ENCODE data around the gene CRACR2B. TPM values are rescaled to one million over a fixed set of nuclear protein-coding genes. Genes with fewer than 3 reads are reported as not detected.

CRACR2B gene
- total RNA-seq, 6 donors from 2014 or later: 29.0 to 157 (median 41.4) TPM

DNA sequence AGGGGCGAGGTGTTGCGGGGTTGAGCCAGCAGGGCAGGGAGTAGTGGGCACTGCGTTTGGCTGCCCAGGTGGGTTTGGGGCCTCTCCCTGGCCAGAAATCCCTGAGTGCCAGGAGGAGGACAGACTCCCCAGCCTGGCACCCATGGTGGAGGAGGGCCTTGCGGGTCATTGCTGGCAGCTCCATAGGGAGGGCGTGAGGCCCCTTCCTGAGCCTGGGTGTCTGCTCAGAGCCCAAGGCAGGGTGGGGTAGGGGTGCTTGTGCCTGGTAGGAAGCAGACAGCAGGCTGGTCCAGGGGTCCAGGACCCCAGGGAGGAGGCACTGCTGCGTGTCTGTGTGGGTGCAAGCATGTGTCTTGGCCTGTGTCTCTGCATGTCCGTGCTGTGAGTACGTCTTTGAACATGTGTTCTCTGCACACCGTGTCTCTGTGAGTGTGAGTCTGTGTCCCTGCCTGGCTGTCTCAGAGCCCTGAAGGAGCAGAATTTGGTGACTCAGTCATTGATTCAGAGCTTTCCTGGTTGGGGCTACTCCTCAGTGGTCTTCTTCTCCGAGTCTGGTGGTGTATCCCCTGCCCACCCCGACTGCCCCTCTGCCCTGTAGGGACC, 18.9 kb downstream of the CRACR2B start:
- no peak overlapping the region for H3K4me3 ChIP-seq
- peaks cover 41 to 90% (median 63%) of the 10 kb centered on the region in 4 donors for H3K4me1 ChIP-seq
- H3K27ac ChIP-seq: peak overlapping the region; percentile 93 to 97 (median 94)
- peaks cover 0 to 4% (median 0%) of the 10 kb centered on the region in 4 donors for H3K27me3 ChIP-seq
- DNase-seq (no peak), ATAC-seq (ENCODE audit: low FRiP score in 2 of 2) (no peak)
- peaks cover 0 to 14% (median 10%) of the 10 kb centered on the region in 4 donors for H3K36me3 ChIP-seq
- 55 to 74% methylated on average over 5 to 10 of the region's 11 CpGs for WGBS, 2 donors
- H3K9me3 ChIP-seq: no peaks in the 10 kb centered on the region
- no peak for TF ChIP-seq POLR2AphosphoS5 (IDR thresholded peaks at IDR 0.05)
- TF ChIP-seq, protein P1, sequence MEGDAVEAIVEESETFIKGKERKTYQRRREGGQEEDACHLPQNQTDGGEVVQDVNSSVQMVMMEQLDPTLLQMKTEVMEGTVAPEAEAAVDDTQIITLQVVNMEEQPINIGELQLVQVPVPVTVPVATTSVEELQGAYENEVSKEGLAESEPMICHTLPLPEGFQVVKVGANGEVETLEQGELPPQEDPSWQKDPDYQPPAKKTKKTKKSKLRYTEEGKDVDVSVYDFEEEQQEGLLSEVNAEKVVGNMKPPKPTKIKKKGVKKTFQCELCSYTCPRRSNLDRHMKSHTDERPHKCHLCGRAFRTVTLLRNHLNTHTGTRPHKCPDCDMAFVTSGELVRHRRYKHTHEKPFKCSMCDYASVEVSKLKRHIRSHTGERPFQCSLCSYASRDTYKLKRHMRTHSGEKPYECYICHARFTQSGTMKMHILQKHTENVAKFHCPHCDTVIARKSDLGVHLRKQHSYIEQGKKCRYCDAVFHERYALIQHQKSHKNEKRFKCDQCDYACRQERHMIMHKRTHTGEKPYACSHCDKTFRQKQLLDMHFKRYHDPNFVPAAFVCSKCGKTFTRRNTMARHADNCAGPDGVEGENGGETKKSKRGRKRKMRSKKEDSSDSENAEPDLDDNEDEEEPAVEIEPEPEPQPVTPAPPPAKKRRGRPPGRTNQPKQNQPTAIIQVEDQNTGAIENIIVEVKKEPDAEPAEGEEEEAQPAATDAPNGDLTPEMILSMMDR (IDR thresholded peaks at IDR 0.05): no peak
- TF ChIP-seq EP300 (IDR thresholded peaks at IDR 0.05): no peak
- no peak for TF ChIP-seq POLR2A (IDR thresholded peaks at IDR 0.05)

- Histone ChIP-seq H3K36me3 (peaks cover 0 to 17% (median 10%) of the 10 kb centered on the region in 4 donors), H3K27ac (no peak overlapping the region), H3K4me3 (no peak overlapping the region), H3K27me3 (peaks cover 0 to 4% (median 0%) of the 10 kb centered on the region in 4 donors), H3K9me3 (no peaks in the 10 kb centered on the region), H3K4me1 (peaks cover 41 to 84% (median 60%) of the 10 kb centered on the region in 4 donors)
- DNase-seq: no peak
- TF ChIP-seq POLR2AphosphoS5 (IDR thresholded peaks at IDR 0.05) (no peak), POLR2A (IDR thresholded peaks at IDR 0.05) (no peak), EP300 (IDR thresholded peaks at IDR 0.05) (no peak)
- TF ChIP-seq, protein P1 (IDR thresholded peaks at IDR 0.05): no peak
- ATAC-seq (ENCODE audit: low FRiP score in 2 of 2): no peak
- WGBS, 2 donors: 79 to 100% methylated on average over 1 to 18 of the region's 18 CpGs
Measured at GRCh38 chr11:847876-848275, 20.2 kb downstream of the CRACR2B start.

GRCh38 chr11:848380-848931, 20.7 kb downstream of the CRACR2B start:
- Histone ChIP-seq H3K4me3 (peak overlapping the region in 1 of 4 donors; percentile 55), H3K27me3 (peaks cover 0 to 4% (median 0%) of the 10 kb centered on the region in 4 donors), H3K36me3 (peaks cover 0 to 17% (median 10%) of the 10 kb centered on the region in 4 donors), H3K9me3 (no peaks in the 10 kb centered on the region), H3K4me1 (peaks cover 41 to 78% (median 56%) of the 10 kb centered on the region in 4 donors), H3K27ac (no peak overlapping the region)
- peak in 1 of 2 donors; percentile 54 for DNase-seq
- ATAC-seq (ENCODE audit: low FRiP score in 2 of 2): peak in 1 of 2 donors; percentile 38
- WGBS, 2 donors: 29 to 32% methylated on average over 5 to 13 of the region's 14 CpGs
- TF ChIP-seq POLR2A (IDR thresholded peaks at IDR 0.05): no peak
- TF ChIP-seq, protein P1 (IDR thresholded peaks at IDR 0.05): peak; percentile 83 to 96 (median 90)
- no peak for TF ChIP-seq EP300 (IDR thresholded peaks at IDR 0.05)

GRCh38 chr11:849104-849824, 21.5 kb downstream of the CRACR2B start:
- Histone ChIP-seq H3K4me1 (peaks cover 41 to 70% (median 49%) of the 10 kb centered on the region in 4 donors), H3K36me3 (peaks cover 0 to 24% (median 10%) of the 10 kb centered on the region in 4 donors), H3K27me3 (peaks cover 0 to 4% (median 0%) of the 10 kb centered on the region in 4 donors), H3K9me3 (no peaks in the 10 kb centered on the region), H3K4me3 (peak overlapping the region; percentile 10 to 58 (median 51)), H3K27ac (peak overlapping the region in 1 of 4 donors; percentile 58)
- ATAC-seq (ENCODE audit: low FRiP score in 2 of 2) (no peak), DNase-seq (peak in 1 of 2 donors; percentile 90)
- TF ChIP-seq, protein P1 (IDR thresholded peaks at IDR 0.05): no peak
- no peak for TF ChIP-seq POLR2AphosphoS5 (IDR thresholded peaks at IDR 0.05)
- TF ChIP-seq EP300 (IDR thresholded peaks at IDR 0.05): no peak
- no peak for TF ChIP-seq POLR2A (IDR thresholded peaks at IDR 0.05)
- 0 to 21% methylated on average over 4 to 28 of the region's 71 CpGs for WGBS, 2 donors

Measured in upper lobe of left lung (tissue), 6 donors.